ENCODE data around the gene PRKD1.

PRKD1 gene

GRCh38 chr14:29829851-29830250 is 97.8 kb downstream of the PRKD1 start:
- DNase-seq = no peak

DNA sequence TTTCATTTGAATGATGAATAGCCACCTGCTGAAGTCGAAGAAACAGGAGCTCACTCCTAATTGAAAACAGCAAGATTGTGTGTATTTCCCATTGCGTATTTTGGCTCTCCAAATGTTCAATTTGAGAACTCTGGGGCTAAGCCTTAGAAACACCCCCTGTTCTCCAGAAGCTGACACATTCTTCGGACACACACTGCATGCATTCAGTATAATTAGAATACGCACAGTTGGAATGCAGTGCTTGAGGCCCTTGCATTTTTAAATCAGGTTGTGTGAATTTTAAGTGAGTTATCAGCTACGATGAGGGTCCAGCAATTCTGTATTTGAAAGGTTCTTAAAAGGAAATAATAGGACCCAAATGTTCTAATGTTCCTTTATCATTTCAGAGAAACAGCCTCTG is 103.8 kb downstream of the PRKD1 start:
- no peak for DNase-seq

- DNase-seq = no peak
Observed at GRCh38 chr14:29822430-29822709, 105.3 kb downstream of the PRKD1 start.

- no peak for DNase-seq
Observed at GRCh38 chr14:29821661-29822429, 105.8 kb downstream of the PRKD1 start.

DNA sequence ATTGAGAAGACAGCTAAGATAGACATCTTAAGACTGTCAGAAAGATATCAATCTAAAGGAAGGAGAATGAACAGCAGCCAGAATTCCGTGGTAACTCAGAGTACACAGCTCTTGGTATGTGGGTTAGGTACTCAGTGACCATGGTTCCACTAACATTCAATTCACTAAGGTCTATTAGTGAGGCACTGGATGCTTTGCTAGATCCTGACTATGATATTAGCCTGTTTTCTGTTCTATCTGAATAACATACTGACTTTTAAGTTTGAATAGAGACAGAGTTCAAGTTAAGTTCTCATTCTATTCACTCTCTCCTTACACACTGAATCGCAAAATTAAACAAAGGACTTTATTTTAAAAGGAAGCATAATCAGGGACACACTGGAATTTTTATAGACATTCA is 106.4 kb downstream of the PRKD1 start:
- DNase-seq = no peak

DNA sequence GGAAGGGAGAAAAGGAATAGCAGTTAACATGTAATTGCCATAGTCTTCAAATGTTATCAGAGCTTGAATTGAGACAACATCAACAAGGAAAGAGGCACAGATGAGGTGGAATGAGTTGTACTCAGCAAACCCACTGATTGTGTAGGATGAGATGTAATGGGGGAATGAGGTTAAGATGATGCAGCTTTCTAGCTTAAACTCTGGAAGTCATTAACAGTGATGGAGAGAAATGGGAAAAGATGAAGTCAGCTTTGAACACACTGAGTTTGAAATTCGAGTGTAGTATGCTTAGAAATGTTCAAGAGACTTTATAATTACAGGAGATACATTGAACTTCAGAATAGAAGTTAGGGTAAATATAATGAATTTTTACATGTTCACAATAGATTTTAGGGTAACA is 106.9 kb downstream of the PRKD1 start:
- no peak for DNase-seq

- DNase-seq = no peak
Observed at GRCh38 chr14:29817767-29818405, 109.8 kb downstream of the PRKD1 start.

- no peak for DNase-seq
Observed at GRCh38 chr14:29815016-29815674, 112.5 kb downstream of the PRKD1 start.

DNA sequence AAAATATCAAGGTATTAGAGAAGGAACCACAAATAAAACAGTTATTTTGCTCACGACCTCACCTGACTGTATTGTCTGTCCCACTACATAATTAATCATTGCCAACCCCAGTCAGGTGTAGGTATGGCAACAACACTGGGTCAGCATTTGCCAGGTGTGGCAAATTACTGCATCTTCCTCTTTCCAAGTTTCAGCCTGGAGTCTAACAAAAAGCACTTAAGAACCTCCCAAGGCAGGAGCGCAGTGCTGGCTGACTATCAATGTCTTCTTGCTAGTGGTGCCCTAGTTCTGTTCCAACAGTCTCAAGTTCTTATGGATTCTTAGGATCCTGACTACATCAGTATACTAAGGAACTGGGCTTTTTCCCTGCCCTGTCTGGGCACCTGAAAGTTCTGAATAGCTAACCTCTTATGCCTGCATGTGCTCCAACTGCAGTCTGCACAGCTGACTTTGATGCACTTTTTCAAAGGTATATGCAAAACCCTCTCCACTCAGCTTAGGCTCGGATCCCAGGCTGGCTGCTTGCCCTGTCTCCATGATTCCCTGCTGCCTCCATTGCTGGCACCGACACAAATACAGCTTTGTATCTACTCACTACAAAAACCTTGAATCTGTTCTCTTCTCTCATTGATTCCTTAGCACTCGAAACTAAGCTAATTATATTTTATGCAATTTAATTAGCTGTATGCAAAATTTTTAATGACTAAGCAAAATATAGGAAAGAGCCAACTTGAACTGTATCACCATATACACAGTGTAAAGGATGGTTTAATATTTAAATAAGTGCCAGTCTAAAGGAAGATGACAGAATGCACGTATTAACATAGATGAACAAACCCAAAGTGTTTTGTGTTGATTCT is 113.3 kb downstream of the PRKD1 start:
- DNase-seq = no peak

DNA sequence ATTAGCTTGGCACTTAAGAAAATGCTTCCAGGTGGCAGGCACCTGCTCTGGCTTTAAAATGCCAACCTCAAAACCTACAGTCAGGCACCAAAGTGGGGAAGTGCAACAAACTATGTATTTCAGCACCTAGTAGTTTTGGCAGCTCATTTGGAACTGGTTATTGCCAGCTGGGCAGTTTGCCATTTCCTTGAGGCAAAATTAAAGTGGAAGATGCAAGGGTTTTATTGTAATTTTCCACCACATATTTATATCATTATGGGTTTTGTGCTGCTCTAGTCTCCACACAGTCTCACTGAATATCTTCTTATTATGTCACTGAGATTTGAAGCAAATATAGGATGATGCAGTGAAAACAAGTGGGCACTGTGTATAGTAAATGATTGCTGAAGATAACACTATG is 117.0 kb downstream of the PRKD1 start:
- no peak for DNase-seq

DNA sequence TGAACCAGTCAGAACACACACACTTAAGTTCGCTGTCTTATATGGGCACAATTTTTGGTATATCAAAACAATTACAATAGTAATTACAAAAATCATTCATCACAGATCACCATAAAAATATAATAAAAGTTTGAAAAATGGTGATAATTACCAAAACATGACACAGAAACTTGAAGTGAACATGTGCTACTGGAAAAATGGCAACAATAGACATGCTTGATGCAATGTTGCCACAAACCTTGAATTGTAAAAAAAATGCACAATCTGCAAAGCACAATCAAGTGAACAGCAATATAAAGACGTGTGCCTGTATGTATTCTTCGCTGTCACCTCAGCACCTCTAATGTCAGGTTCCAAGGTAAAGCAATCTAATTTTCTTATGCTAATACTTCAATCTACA is 117.6 kb downstream of the PRKD1 start:
- no peak for DNase-seq

DNA sequence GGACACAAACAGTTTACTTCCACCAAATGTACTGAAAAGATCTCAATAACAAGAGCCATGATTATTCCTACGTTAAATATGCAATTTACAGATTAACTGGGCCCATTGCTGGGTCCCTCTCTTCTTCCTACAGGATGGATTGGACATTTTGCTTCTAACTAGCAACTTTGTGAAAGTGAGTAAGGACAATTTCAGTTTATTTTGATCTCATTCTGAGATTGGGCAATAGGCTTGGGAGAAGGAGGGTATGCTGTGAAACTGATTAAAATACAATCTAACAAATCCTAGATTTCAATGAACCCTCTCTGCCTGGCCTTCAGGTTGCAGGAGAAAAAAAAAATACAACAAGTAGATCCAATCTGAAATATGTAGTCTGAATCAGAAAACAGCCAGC is 121.5 kb downstream of the PRKD1 start:
- DNase-seq = no peak

- peak; percentile 20 for DNase-seq
Observed at GRCh38 chr14:29805415-29806123, 122.1 kb downstream of the PRKD1 start.

DNA sequence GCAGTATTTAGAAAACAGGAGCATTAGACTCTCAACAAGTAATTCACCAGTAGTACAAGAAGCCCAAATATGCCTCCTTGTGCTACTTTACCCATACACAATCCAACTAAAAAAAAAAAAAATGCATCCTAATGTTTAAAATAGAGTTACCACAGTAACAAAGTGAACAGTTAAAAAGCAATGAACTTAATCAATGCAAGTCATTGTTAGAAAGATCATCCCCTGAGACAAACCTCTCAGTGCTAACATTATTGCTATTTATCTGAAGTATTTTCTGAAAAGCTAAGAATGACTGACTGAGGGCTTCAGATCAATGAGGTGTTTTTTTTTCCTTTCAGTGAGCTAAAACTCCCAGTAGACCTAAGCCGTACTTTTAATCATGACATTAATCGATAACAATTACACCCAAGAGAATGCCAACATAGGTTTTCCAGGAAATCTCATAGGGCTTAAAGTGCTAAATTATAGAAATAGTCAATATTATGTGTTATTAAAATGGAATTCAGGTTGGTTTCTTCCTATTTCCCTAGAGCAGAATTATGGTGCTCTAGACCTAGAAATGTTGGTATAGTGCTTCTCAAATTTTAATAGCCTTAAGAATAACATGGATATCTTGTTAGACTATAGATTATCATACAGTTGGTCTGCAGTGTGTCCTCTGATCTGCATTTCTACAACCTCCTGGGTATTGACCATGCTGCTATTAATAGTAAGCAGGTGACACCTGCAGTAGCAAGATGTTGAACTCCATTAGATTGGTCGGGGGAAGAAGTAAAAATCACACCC is 123.0 kb downstream of the PRKD1 start:
- no peak for DNase-seq

- no peak for DNase-seq
Observed at GRCh38 chr14:29803045-29803444, 124.6 kb downstream of the PRKD1 start.

- DNase-seq = no peak
Observed at GRCh38 chr14:29802211-29802610, 125.4 kb downstream of the PRKD1 start.

GRCh38 chr14:29800961-29801360 is 126.7 kb downstream of the PRKD1 start:
- no peak for DNase-seq

DNA sequence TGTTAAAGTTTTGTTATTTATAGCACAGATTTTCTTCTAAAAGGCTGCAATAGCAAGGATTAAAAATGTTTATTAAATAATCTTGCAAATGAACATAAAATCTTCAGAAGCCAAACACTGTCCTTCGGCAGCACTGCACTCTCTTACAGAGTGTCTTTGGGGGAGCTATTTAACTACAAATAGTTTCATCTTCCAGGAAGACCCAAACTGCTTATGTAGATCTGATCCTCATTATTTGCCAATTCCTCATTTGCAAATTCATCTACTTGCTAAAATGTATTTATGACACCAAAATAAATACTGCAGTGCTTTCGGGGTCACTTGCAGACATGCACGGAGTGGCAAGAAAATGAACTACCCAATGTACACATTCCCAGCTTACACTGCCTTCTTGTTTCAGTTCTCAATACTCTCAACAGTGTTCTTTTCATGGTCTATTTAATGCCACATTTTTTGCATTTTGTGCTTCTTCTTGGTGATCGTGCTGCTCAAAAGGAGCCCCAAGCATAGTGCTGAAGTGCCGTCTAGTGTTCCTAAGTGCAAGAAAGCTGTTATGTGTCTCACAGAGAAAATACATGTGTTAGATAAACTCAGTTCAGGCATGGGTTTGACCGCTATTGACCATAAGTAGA is 128.1 kb downstream of the PRKD1 start:
- DNase-seq = no peak

- no peak for DNase-seq
Observed at GRCh38 chr14:29798811-29799210, 128.8 kb downstream of the PRKD1 start.

- DNase-seq = no peak
Observed at GRCh38 chr14:29798108-29798663, 129.5 kb downstream of the PRKD1 start.

DNA sequence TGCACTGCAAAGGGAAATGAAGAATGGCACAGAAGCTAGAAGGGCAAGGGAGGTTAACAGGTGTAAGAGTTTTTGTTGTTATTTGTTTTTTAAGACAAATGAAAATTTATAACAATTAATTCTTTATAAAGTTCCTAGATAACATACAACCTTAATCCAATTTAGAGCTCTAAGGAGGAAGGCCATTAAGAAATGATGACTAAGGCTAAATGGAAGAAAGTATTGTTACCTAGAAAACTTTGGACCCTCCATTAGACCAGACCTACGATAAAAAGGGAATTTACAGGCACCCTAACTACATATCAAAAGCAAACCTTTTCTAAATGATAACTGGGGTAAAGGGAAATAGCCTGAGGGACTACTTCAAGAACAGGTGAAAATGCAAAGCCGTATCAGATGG is 130.8 kb downstream of the PRKD1 start:
- no peak for DNase-seq

Measured in hematopoietic multipotent progenitor cell treated with erythropoietin and hydrocortisone succinate and interleukin-3 and kit ligand, for 4 days (in vitro differentiated cells).